Measurements from ENCODE around the gene OGDHL. TPM values are rescaled to one million over a fixed set of nuclear protein-coding genes. Genes with fewer than 3 reads are reported as not detected.
A peak's percentile ranks its signal among the peaks of the same experiment; 100 is the strongest.

Gene OGDHL
- total RNA-seq, 1 experiment from 2014 or later: 22.6 TPM

DNA sequence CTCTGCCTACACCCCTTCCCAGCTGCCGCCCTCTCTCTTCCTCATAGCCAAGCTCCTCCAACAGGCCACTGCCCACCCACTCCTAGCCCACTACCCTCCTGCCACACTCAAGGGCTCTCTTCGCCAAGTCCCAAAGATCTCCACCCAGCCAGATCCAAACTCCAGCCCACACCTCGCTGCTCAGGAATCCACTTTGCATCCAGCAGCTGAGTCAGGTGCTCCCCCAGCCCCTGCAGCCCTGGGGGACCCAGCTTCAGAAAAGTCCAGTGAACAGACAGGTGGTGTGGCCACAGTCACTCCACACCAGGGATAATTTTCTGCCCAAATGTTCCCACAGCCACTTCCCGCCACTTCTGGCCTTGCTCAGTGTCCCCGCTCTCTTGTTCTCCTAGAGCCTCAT lies 10.9 kb downstream of the OGDHL start:
- no peaks in the 10 kb centered on the region for H3K4me1 Mint-ChIP-seq
- no peak overlapping the region for H2AK5ac ChIP-seq (ENCODE audit: insufficient read length, low read length)
- H3K56ac ChIP-seq (ENCODE audit: insufficient read length, low read depth, low read length): no peak overlapping the region
- H2BK15ac ChIP-seq (ENCODE audit: low read depth, low read length): no peak overlapping the region
- no peaks in the 10 kb centered on the region for H3K27me3 ChIP-seq (ENCODE audit: insufficient read depth, low read length)
- no peaks in the 10 kb centered on the region for H3K4me1 ChIP-seq (ENCODE audit: insufficient read depth, low read length)
- H3K9ac ChIP-seq (ENCODE audit: extremely low read depth, insufficient read length, low read length): no peak overlapping the region
- no peak overlapping the region for H3K4ac ChIP-seq (ENCODE audit: low read depth, low read length)
- H3K4me3 Mint-ChIP-seq: no peak overlapping the region
- H3K9me3 ChIP-seq (ENCODE audit: control insufficient read depth, low read depth, low read length): no peaks in the 10 kb centered on the region
- no peak overlapping the region for H3K27ac ChIP-seq (ENCODE audit: insufficient read length, low read depth, low read length)
- TF ChIP-seq, protein P1, sequence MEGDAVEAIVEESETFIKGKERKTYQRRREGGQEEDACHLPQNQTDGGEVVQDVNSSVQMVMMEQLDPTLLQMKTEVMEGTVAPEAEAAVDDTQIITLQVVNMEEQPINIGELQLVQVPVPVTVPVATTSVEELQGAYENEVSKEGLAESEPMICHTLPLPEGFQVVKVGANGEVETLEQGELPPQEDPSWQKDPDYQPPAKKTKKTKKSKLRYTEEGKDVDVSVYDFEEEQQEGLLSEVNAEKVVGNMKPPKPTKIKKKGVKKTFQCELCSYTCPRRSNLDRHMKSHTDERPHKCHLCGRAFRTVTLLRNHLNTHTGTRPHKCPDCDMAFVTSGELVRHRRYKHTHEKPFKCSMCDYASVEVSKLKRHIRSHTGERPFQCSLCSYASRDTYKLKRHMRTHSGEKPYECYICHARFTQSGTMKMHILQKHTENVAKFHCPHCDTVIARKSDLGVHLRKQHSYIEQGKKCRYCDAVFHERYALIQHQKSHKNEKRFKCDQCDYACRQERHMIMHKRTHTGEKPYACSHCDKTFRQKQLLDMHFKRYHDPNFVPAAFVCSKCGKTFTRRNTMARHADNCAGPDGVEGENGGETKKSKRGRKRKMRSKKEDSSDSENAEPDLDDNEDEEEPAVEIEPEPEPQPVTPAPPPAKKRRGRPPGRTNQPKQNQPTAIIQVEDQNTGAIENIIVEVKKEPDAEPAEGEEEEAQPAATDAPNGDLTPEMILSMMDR (conservative IDR thresholded peaks at IDR 0.05): no peak
- no peaks in the 10 kb centered on the region for H3K79me2 ChIP-seq (ENCODE audit: insufficient read depth, low read length)
- no peak overlapping the region for H2BK20ac ChIP-seq (ENCODE audit: low read depth, low read length, poor library complexity, severe bottlenecking)
- WGBS (ENCODE audit: extremely low coverage, insufficient read length, low lambda C conversion rate): no CpG with 5 or more reads among the region's 5 CpGs
- no peaks in the 10 kb centered on the region for H3K9me3 Mint-ChIP-seq
- peak; percentile 15 for DNase-seq
- H2BK120ac ChIP-seq (ENCODE audit: low read depth, low read length, poor library complexity, severe bottlenecking): no peak overlapping the region
- no peak overlapping the region for H2BK5ac ChIP-seq (ENCODE audit: insufficient read length, low read length)
- peaks cover 4 to 23% (median 21%) of the 10 kb centered on the region in 3 experiments; a peak in 5 of 7 replicates for H3K36me3 Mint-ChIP-seq (ENCODE audit: insufficient read depth in 1 of 3, low read depth in 3 of 3)
- no peak overlapping the region for H4K91ac ChIP-seq (ENCODE audit: insufficient read length, low read depth, low read length)
- no peaks in the 10 kb centered on the region for H4K20me1 ChIP-seq (ENCODE audit: control insufficient read depth, insufficient read depth, insufficient read length)
- H3K14ac ChIP-seq (ENCODE audit: insufficient read depth, low read length): no peak overlapping the region
- no peak overlapping the region for H2BK12ac ChIP-seq (ENCODE audit: insufficient read length, low read depth, low read length)
- H3K23me2 ChIP-seq (ENCODE audit: insufficient read length, low read depth, low read length, poor library complexity, severe bottlenecking): no peaks in the 10 kb centered on the region
- H3K4me2 ChIP-seq (ENCODE audit: insufficient read depth, insufficient read length, low read length): no peak overlapping the region
- H3K27me3 Mint-ChIP-seq (ENCODE audit: low read depth): no peaks in the 10 kb centered on the region; the same call in 1 of the 2 replicates
- no peaks in the 10 kb centered on the region for H3K79me1 ChIP-seq (ENCODE audit: insufficient read depth, low read depth, low read length, poor library complexity, severe bottlenecking)
- H3K23ac ChIP-seq (ENCODE audit: insufficient read length, low read depth, low read length): no peak overlapping the region
- no peak overlapping the region for H3T11ph ChIP-seq (ENCODE audit: low read length)
- H4K5ac ChIP-seq (ENCODE audit: insufficient read length, low read depth, low read length): no peak overlapping the region
- H4K8ac ChIP-seq (replicated peaks; ENCODE audit: insufficient read length, low read depth, low read length): no peak overlapping the region
- peak overlapping the region in 2 of 3 experiments; percentile 79 to 88; a peak in 2 of 7 replicates for H3K27ac Mint-ChIP-seq
- no peak overlapping the region for H3K18ac ChIP-seq (ENCODE audit: insufficient read length, low read depth, low read length)
- H2AFZ ChIP-seq (ENCODE audit: low read length): no peak overlapping the region

All from H9 (cell line).